Measurements from ENCODE around the gene CARD11.

Gene CARD11

DNA sequence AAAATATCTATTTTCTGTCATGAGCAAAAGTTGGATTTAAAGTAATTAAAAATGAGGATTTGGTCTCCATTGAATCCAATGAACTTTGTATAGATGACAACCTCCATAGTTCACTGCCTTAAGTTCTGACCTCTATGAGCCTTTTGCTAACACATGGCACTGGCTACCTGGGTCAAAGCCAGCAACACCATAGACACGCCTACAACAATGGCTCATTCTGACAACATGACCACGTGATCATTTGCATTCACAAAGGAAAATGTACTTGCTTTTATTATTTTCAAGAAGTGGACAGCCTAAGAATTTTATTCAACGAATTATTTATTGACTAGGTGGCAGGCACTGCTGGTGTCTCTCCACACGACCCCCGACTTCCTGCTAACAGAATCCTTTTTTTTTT lies 90.6 kb downstream of the CARD11 start:
- Histone ChIP-seq H3K4me1 (ENCODE audit: control insufficient read depth, insufficient read depth, low read length) (no peaks in the 10 kb centered on the region), H3K27ac (ENCODE audit: low read depth, low read length) (no peak overlapping the region), H3K9ac (ENCODE audit: low read length) (no peak overlapping the region)

DNA sequence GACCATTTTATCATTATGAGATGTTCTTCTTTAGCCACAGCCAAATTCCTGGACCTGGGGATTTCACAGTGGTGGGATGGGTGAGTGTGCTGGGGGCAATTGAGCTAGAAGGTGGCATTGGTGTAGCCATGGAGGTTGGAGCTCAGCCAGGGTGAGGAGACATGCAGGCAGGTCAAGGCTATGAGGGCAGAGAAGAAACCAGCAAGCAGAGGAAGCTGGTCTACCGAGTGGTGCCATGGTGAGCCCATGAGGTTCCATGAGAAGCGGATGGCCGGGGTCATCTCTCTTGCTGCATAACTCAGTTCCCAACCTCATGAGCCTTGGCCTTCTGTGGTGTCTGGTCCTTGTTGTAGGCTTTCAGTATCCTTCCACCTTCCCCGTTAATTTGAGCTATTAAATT lies 91.4 kb downstream of the CARD11 start:
- no peaks in the 10 kb centered on the region for H3K27me3 ChIP-seq (ENCODE audit: control insufficient read depth, insufficient read depth, low read length)
- H3K9ac ChIP-seq (ENCODE audit: low read length): no peak overlapping the region
- no peak overlapping the region for H3K27ac ChIP-seq (ENCODE audit: low read depth, low read length)
- no peaks in the 10 kb centered on the region for H3K4me1 ChIP-seq (ENCODE audit: control insufficient read depth, insufficient read depth, low read length)
- H3K4me3 ChIP-seq (ENCODE audit: low read length): no peak overlapping the region
- no peaks in the 10 kb centered on the region for H3K36me3 ChIP-seq (ENCODE audit: control insufficient read depth, insufficient read depth, low read length)

More for the DNA sequence above, 90.6 kb downstream of the CARD11 start:
- no peak overlapping the region for H3K4me3 ChIP-seq (ENCODE audit: low read length)
- no peaks in the 10 kb centered on the region for H3K36me3 ChIP-seq (ENCODE audit: control insufficient read depth, insufficient read depth, low read length)
- no peaks in the 10 kb centered on the region for H3K27me3 ChIP-seq (ENCODE audit: control insufficient read depth, insufficient read depth, low read length)

DNA sequence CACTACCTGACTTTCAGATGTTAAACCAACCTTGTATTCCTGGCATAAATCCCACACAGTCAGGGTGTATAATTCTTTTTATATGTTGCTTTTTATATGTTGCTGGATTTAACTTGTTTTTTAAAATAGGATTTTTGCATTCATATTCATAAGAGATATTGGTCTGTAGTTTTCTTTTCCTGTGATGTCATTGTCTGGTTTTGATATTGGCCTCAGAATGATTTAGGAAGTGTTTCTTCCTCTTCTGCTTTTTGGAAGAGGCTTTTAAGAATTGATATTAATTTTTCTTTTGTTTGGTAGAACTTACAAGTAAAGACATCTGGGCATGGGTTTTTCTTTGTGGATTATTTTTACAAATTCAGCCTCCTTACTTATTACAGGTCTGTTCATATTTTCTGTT lies 93.1 kb downstream of the CARD11 start:
- Histone ChIP-seq H3K4me3 (ENCODE audit: low read length) (no peak overlapping the region), H3K36me3 (ENCODE audit: control insufficient read depth, insufficient read depth, low read length) (no peaks in the 10 kb centered on the region), H3K4me1 (ENCODE audit: control insufficient read depth, insufficient read depth, low read length) (no peaks in the 10 kb centered on the region), H3K27me3 (ENCODE audit: control insufficient read depth, insufficient read depth, low read length) (no peaks in the 10 kb centered on the region), H3K27ac (ENCODE audit: low read depth, low read length) (no peak overlapping the region), H3K9ac (ENCODE audit: low read length) (no peak overlapping the region)

DNA sequence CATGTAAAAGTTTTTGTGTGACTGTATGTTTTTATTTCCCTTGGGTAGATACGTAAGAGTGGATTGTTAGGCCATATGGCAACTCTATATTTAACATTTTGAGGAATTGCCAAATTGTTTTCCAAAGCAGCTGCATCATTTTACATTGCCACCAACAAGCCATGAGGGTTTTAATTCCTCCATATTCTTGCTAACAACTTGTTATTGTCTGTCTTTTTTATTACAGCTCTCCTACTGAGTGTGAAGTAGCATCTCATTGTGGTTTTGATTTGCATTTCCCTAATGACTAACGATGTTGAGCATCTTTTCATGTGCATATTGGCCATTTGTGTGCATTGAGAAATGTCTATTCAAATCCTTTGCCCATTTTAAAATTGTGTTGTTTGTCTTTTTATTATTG lies 94.9 kb downstream of the CARD11 start:
- no peak overlapping the region for H3K4me3 ChIP-seq (ENCODE audit: low read length)
- H3K9ac ChIP-seq (ENCODE audit: low read length): no peak overlapping the region
- no peaks in the 10 kb centered on the region for H3K4me1 ChIP-seq (ENCODE audit: control insufficient read depth, insufficient read depth, low read length)
- H3K27me3 ChIP-seq (ENCODE audit: control insufficient read depth, insufficient read depth, low read length): no peaks in the 10 kb centered on the region
- H3K36me3 ChIP-seq (ENCODE audit: control insufficient read depth, insufficient read depth, low read length): no peaks in the 10 kb centered on the region
- no peak overlapping the region for H3K27ac ChIP-seq (ENCODE audit: low read depth, low read length)

DNA sequence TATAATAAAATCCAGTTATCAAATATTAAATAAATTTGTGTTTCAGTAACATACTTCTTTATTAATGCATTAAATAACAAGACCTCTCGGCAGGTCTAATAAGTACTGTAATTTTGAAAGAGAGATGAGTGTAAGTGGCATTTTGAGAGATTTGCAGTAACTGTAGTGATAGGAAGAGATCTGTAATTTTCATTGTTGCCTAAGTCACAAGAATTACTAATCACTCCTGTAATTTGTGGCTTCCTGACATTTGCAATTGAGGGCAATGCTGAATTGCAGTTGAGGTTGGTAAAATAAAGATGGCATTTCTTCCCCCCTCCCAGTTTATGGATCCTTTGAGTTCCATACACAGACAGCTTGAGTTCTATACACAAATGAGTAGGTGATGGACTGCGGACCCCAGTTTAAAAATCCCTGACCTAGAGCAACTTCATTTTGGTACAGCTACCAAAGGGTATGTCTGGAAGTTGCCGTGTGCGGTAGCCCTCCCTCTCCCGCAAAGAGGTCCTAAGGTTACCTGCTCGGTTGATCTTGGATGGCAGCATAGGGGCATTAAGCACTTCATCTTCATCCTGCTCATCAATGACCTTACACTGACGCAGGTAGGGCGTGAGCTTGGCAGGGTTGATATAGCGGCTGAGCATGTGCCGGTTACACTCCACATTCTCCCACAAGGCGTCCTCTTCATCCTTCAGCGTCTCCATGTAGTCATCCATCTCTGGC lies 96.4 kb downstream of the CARD11 start:
- Histone ChIP-seq H3K27ac (ENCODE audit: low read depth, low read length) (no peak overlapping the region), H3K4me1 (ENCODE audit: control insufficient read depth, insufficient read depth, low read length) (no peaks in the 10 kb centered on the region), H3K36me3 (ENCODE audit: control insufficient read depth, insufficient read depth, low read length) (no peaks in the 10 kb centered on the region), H3K27me3 (ENCODE audit: control insufficient read depth, insufficient read depth, low read length) (peaks cover 5% of the 10 kb centered on the region), H3K4me3 (ENCODE audit: low read length) (no peak overlapping the region), H3K9ac (ENCODE audit: low read length) (no peak overlapping the region)

- Histone ChIP-seq H3K27me3 (ENCODE audit: control insufficient read depth, insufficient read depth, low read length) (peaks cover 5% of the 10 kb centered on the region), H3K4me1 (ENCODE audit: control insufficient read depth, insufficient read depth, low read length) (no peaks in the 10 kb centered on the region), H3K4me3 (ENCODE audit: low read length) (no peak overlapping the region), H3K36me3 (ENCODE audit: control insufficient read depth, insufficient read depth, low read length) (no peaks in the 10 kb centered on the region), H3K27ac (ENCODE audit: low read depth, low read length) (no peak overlapping the region), H3K9ac (ENCODE audit: low read length) (no peak overlapping the region)
These were observed 98.5 kb downstream of the CARD11 start for GRCh38 chr7:2945171-2945570.

GRCh38 chr7:2944739-2945138 lies 98.9 kb downstream of the CARD11 start:
- Histone ChIP-seq H3K27me3 (ENCODE audit: control insufficient read depth, insufficient read depth, low read length) (peaks cover 5% of the 10 kb centered on the region), H3K27ac (ENCODE audit: low read depth, low read length) (no peak overlapping the region), H3K36me3 (ENCODE audit: control insufficient read depth, insufficient read depth, low read length) (no peaks in the 10 kb centered on the region), H3K9ac (ENCODE audit: low read length) (no peak overlapping the region), H3K4me1 (ENCODE audit: control insufficient read depth, insufficient read depth, low read length) (no peaks in the 10 kb centered on the region), H3K4me3 (ENCODE audit: low read length) (no peak overlapping the region)

DNA sequence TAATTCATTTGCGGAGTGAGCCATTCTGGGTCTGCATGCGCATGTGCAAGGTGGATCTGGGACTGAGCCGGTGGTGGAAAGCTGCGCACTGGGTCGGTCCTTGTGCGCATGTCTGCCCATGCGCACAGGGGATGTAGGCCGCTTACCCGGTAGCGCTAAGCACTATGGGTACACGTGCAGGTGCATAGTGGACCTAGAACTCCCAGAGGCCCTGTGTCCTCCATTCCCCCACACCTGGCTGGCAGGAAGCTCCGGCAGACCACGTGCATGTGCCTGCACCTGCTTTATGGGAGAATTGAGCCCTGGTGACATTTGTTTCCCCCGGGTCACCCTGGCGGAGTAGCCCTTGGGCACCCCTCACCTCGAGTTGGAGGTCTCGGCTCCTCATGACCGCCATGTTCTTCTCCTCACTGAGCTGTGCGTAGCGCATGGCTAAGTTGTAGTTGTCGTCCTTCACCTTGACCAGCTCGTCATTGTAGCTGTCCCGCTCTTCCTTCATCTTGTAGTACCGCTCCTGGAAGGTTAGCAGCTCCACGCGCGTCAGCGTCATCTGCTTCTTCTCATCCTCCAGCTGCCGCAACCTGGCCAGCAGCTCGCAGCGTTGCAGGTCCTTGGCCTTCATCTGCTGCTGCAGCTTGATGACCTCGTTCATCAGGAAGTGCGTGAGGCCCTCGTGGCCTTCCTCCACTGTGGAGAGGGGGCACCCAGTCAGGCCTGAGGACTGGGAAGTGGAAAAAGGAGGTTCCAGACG lies 99.6 kb downstream of the CARD11 start:
- Histone ChIP-seq H3K9ac (ENCODE audit: low read length) (no peak overlapping the region), H3K4me3 (ENCODE audit: low read length) (no peak overlapping the region), H3K4me1 (ENCODE audit: control insufficient read depth, insufficient read depth, low read length) (no peaks in the 10 kb centered on the region)

DNA sequence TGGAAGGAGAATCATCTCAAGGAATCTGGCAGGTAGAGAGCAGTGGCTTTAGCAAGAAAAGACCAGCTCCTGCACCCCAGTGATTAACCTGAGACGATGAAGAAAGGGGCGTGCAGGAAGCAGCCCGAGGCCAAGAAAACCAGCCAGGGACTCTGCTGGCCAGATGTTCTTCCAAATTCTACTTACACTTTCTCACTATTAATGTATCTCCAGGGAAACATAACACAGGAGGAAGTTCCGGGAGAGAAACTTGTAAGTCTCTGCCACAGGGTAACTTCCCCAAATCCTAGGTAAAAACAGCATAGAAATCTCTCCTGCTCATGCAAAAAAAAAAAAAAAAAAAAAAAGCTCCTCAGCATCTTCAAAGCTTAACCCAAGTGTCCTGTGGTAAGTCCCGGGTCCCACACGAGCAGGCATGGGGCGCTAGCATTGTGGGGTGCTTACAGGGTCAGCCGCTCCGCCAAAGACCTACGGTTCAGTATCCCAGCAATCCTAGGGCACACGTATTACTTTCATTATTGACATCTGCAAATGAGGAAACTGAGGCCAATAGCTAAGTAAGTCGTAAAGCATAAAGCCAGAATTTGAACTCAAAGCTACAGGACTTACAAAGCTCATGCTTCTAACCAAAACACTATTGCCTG lies 102.3 kb downstream of the CARD11 start:
- no peak overlapping the region for H3K9ac ChIP-seq (ENCODE audit: low read length)
- H3K27me3 ChIP-seq (ENCODE audit: control insufficient read depth, insufficient read depth, low read length): peaks cover 5% of the 10 kb centered on the region
- no peak overlapping the region for H3K4me3 ChIP-seq (ENCODE audit: low read length)
- no peaks in the 10 kb centered on the region for H3K4me1 ChIP-seq (ENCODE audit: control insufficient read depth, insufficient read depth, low read length)
- H3K27ac ChIP-seq (ENCODE audit: low read depth, low read length): no peak overlapping the region
- H3K36me3 ChIP-seq (ENCODE audit: control insufficient read depth, insufficient read depth, low read length): no peaks in the 10 kb centered on the region

More for the DNA sequence above, 99.6 kb downstream of the CARD11 start:
- peaks cover 5% of the 10 kb centered on the region for H3K27me3 ChIP-seq (ENCODE audit: control insufficient read depth, insufficient read depth, low read length)
- H3K36me3 ChIP-seq (ENCODE audit: control insufficient read depth, insufficient read depth, low read length): no peaks in the 10 kb centered on the region
- H3K27ac ChIP-seq (ENCODE audit: low read depth, low read length): no peak overlapping the region

- H3K4me3 ChIP-seq (ENCODE audit: low read length): no peak overlapping the region
- no peaks in the 10 kb centered on the region for H3K4me1 ChIP-seq (ENCODE audit: control insufficient read depth, insufficient read depth, low read length)
- H3K36me3 ChIP-seq (ENCODE audit: control insufficient read depth, insufficient read depth, low read length): no peaks in the 10 kb centered on the region
- H3K27ac ChIP-seq (ENCODE audit: low read depth, low read length): no peak overlapping the region
- peaks cover 5% of the 10 kb centered on the region for H3K27me3 ChIP-seq (ENCODE audit: control insufficient read depth, insufficient read depth, low read length)
- H3K9ac ChIP-seq (ENCODE audit: low read length): no peak overlapping the region
These were observed 103.2 kb downstream of the CARD11 start for GRCh38 chr7:2940466-2940865.

- Histone ChIP-seq H3K4me3 (ENCODE audit: low read length) (no peak overlapping the region), H3K27me3 (ENCODE audit: control insufficient read depth, insufficient read depth, low read length) (peaks cover 5% of the 10 kb centered on the region), H3K9ac (ENCODE audit: low read length) (no peak overlapping the region), H3K27ac (ENCODE audit: low read depth, low read length) (no peak overlapping the region), H3K4me1 (ENCODE audit: control insufficient read depth, insufficient read depth, low read length) (no peaks in the 10 kb centered on the region), H3K36me3 (ENCODE audit: control insufficient read depth, insufficient read depth, low read length) (no peaks in the 10 kb centered on the region)
These were observed 104.3 kb downstream of the CARD11 start for GRCh38 chr7:2939193-2939885.

- no peaks in the 10 kb centered on the region for H3K36me3 ChIP-seq (ENCODE audit: control insufficient read depth, insufficient read depth, low read length)
- no peak overlapping the region for H3K4me3 ChIP-seq (ENCODE audit: low read length)
- H3K27me3 ChIP-seq (ENCODE audit: control insufficient read depth, insufficient read depth, low read length): peaks cover 5% of the 10 kb centered on the region
- H3K27ac ChIP-seq (ENCODE audit: low read depth, low read length): no peak overlapping the region
- H3K4me1 ChIP-seq (ENCODE audit: control insufficient read depth, insufficient read depth, low read length): no peaks in the 10 kb centered on the region
- no peak overlapping the region for H3K9ac ChIP-seq (ENCODE audit: low read length)
These were observed 105.0 kb downstream of the CARD11 start for GRCh38 chr7:2938514-2939192.

Data from rectal smooth muscle tissue (tissue), 1 donor.